Mammary epithelial cell (primary cell): Measurements from ENCODE around the gene MALL.

ENCODE experiments used
- CTCF ChIP-seq, 2 donors: IDR thresholded peaks in 1 of 2; conservative IDR thresholded peaks in 1 of 2; 2 replicates each; pipeline ENCODE4 v1.5.1; 2011 to 2012; ENCODE audit warnings: inconsistent platforms in 2 of 2, low read length in 2 of 2, mild to moderate bottlenecking in 2 of 2, control low read depth in 1 of 2, low read depth in 1 of 2; ENCODE audit not compliant: insufficient read depth in 1 of 2; ENCODE audit errors: extremely low read depth in 1 of 2
- EZH2 ChIP-seq: IDR thresholded peaks from 2 replicates; pipeline ENCODE4 v1.6.1; 2012; ENCODE audit warnings: low read length, inconsistent platforms, borderline replicate concordance

- no peak for TF ChIP-seq CTCF (conservative IDR thresholded peaks at IDR 0.05 in 1 of 2, IDR thresholded peaks at IDR 0.05 in 1 of 2; ENCODE audit: extremely low read depth in 1 of 2, insufficient read depth in 1 of 2, low read depth in 1 of 2, low read length in 2 of 2)
- TF ChIP-seq EZH2, result no peak
These were observed 13.5 kb downstream of the MALL start for GRCh38 chr2:110101901-110102803.
